Inflammatory macrophage treated with lipopolysaccharide for 1 hour (primary cell): ENCODE results near the gene FARP1.
"Not testable (repeated sequence)": the region's sequence is repeated elsewhere in the genome, so short reads cannot be mapped to it uniquely, and the experiment has no call there.

Experiments used
- DNase-seq, 2 donors: peaks; one replicate each; pipeline ENCODE4 v3.0.0-alpha.2; 2020 to 2022

FARP1 gene

GRCh38 chr13:98345107-98345935 is 202.4 kb downstream of the FARP1 start:
- no peak for DNase-seq

GRCh38 chr13:98346904-98347636 is 204.2 kb downstream of the FARP1 start:
- DNase-seq: no peak

GRCh38 chr13:98347756-98348155 is 204.9 kb downstream of the FARP1 start:
- no peak for DNase-seq

- DNase-seq: no peak
Measured at GRCh38 chr13:98348466-98349200, 205.7 kb downstream of the FARP1 start.

- DNase-seq: no peak
Measured at GRCh38 chr13:98349731-98350305, 206.9 kb downstream of the FARP1 start.

- DNase-seq: no peak
Measured at GRCh38 chr13:98350746-98351330, 207.9 kb downstream of the FARP1 start.

- no peak for DNase-seq
Measured at GRCh38 chr13:98351636-98352035, 208.7 kb downstream of the FARP1 start.

GRCh38 chr13:98352226-98352625 is 209.3 kb downstream of the FARP1 start:
- no peak for DNase-seq

GRCh38 chr13:98353750-98354149 is 210.9 kb downstream of the FARP1 start:
- DNase-seq: no peak

GRCh38 chr13:98358937-98359336 is 216.0 kb downstream of the FARP1 start:
- no peak for DNase-seq

- DNase-seq: no peak
Measured at GRCh38 chr13:98360545-98360944, 217.7 kb downstream of the FARP1 start.

GRCh38 chr13:98363326-98363725 is 220.4 kb downstream of the FARP1 start:
- no peak for DNase-seq

GRCh38 chr13:98364179-98364578 is 221.3 kb downstream of the FARP1 start:
- no peak for DNase-seq

- no peak for DNase-seq
Measured at GRCh38 chr13:98364647-98365046, 221.8 kb downstream of the FARP1 start.

GRCh38 chr13:98365302-98365701 is 222.4 kb downstream of the FARP1 start:
- no peak for DNase-seq

GRCh38 chr13:98366010-98366409 is 223.1 kb downstream of the FARP1 start:
- no peak for DNase-seq

- no peak for DNase-seq
Measured at GRCh38 chr13:98366443-98366842, 223.5 kb downstream of the FARP1 start.

- DNase-seq: no peak
Measured at GRCh38 chr13:98366959-98367358, 224.1 kb downstream of the FARP1 start.

GRCh38 chr13:98368019-98368418 is 225.1 kb downstream of the FARP1 start:
- no peak for DNase-seq

GRCh38 chr13:98369520-98369919 is 226.6 kb downstream of the FARP1 start:
- not testable (repeated sequence) for DNase-seq

GRCh38 chr13:98370261-98370660 is 227.4 kb downstream of the FARP1 start:
- DNase-seq: no peak

GRCh38 chr13:98370806-98371515 is 228.1 kb downstream of the FARP1 start:
- no peak for DNase-seq
